HepG2 (cell line): ENCODE measurements around the gene MIDN. TPM values are rescaled to one million over a fixed set of nuclear protein-coding genes. Genes with fewer than 3 reads are reported as not detected.
A peak's percentile ranks its signal among the peaks of the same experiment; 100 is the strongest.

Experiments
- AGO2 ChIP-seq: fragments of 200-400 bp; formaldehyde crosslinking; optimal IDR thresholded peaks from 2 replicates; pipeline ENCODE3; 2017; ENCODE audit warnings: mild to moderate bottlenecking, low read depth, low read length, moderate library complexity
- ARNT2 ChIP-seq: sonication (generic); formaldehyde crosslinking; IDR thresholded peaks from 2 replicates; pipeline ENCODE4 v1.8.0; 2022; ENCODE audit warnings: mild to moderate bottlenecking, low read depth, missing genetic modification reagents, moderate library complexity
- DBP ChIP-seq: sonication (generic); formaldehyde crosslinking; IDR thresholded peaks from 2 replicates; pipeline ENCODE4 v1.4.0; 2020; ENCODE audit warnings: missing genetic modification reagents; ENCODE audit errors: not compliant biosample characterization
- DPF2 ChIP-seq: sonication (generic); formaldehyde crosslinking; IDR thresholded peaks from 2 replicates; pipeline ENCODE4 v1.4.0; 2020; ENCODE audit warnings: mild to moderate bottlenecking, low read depth, missing genetic modification reagents, borderline replicate concordance
- HHEX ChIP-seq: IDR thresholded peaks from 2 replicates; pipeline ENCODE4 v1.6.1; 2016; ENCODE audit warnings: control low read depth
- HNF4G ChIP-seq, 2 experiments: sonication (generic) in 1 of 2; formaldehyde crosslinking in 1 of 2; IDR thresholded peaks; 2 replicates each; pipeline versions ENCODE4 v1.4.0 to v1.6.1; 2011 to 2020; ENCODE audit warnings: borderline replicate concordance in 2 of 2, low read depth in 2 of 2, mild to moderate bottlenecking in 2 of 2, low read length in 1 of 2, missing genetic modification reagents in 1 of 2, moderate library complexity in 1 of 2
- KDM2A ChIP-seq: sonication (generic); formaldehyde crosslinking; IDR thresholded peaks from 2 replicates; pipeline ENCODE4 v1.4.0; 2020; ENCODE audit warnings: low read depth, missing genetic modification reagents, borderline replicate concordance
- KDM6A ChIP-seq: IDR thresholded peaks from 2 replicates; pipeline ENCODE4 v1.6.1; 2016; ENCODE audit warnings: low read depth
- MATR3 ChIP-seq: sonication (generic); formaldehyde crosslinking; IDR thresholded peaks from 2 replicates; pipeline ENCODE4 v1.4.0; 2020; ENCODE audit warnings: missing genetic modification reagents
- MTF1 ChIP-seq: sonication (generic); formaldehyde crosslinking; IDR thresholded peaks from 2 replicates; pipeline ENCODE4 v1.5.0; 2020; ENCODE audit warnings: missing genetic modification reagents
- RBFOX2 ChIP-seq: fragments of 200-400 bp; formaldehyde crosslinking; IDR thresholded peaks from 2 replicates; pipeline ENCODE4 v1.6.1; 2017; ENCODE audit warnings: low read depth, mild to moderate bottlenecking, low read length
- YY1 ChIP-seq: IDR thresholded peaks from 2 replicates; pipeline ENCODE4 v1.6.1; 2011; ENCODE audit warnings: low read length, low read depth, moderate library complexity, mild to moderate bottlenecking; ENCODE audit not compliant: insufficient read depth, insufficient replicate concordance
- ZFX ChIP-seq: sonication (generic); formaldehyde crosslinking; IDR thresholded peaks from 2 replicates; pipeline ENCODE4 v1.4.0; 2020; ENCODE audit warnings: mild to moderate bottlenecking, low read depth, missing genetic modification reagents, moderate library complexity
- ZNF18 ChIP-seq: sonication (generic); formaldehyde crosslinking; IDR thresholded peaks from 2 replicates; pipeline ENCODE4 v1.8.0; 2022; ENCODE audit warnings: mild to moderate bottlenecking, missing genetic modification reagents; ENCODE audit not compliant: insufficient replicate concordance
- ZNF329 ChIP-seq: sonication (generic); formaldehyde crosslinking; IDR thresholded peaks from 2 replicates; pipeline ENCODE4 v1.9.0; 2021; ENCODE audit warnings: low read depth, mild to moderate bottlenecking, missing genetic modification reagents
- ZNF580 ChIP-seq: IDR thresholded peaks from 2 replicates; pipeline ENCODE4 v1.6.1; 2016; ENCODE audit warnings: low read depth, borderline replicate concordance
- polyA plus RNA-seq, 8 experiments: library from polyadenylated mRNA; depleted of rRNA in 3 of 8; stranded (reverse) in 7 of 8; unstranded in 1 of 8; fragments of >200 nt; fragmentation: Illumina TruSeq in 4 of 8; extraction: Trizol in 4 of 8; gene quantifications; 2 replicates each; pipeline versions ENCODE4 v1.2.1 to v1.2.3, GENCODE V29; 2011 to 2016; ENCODE audit warnings: low read depth in 4 of 8, missing spikeins in 1 of 8, mixed read lengths in 1 of 8; ENCODE audit not compliant: insufficient read depth in 1 of 8
- total RNA-seq, 5 experiments: library from RNA; depleted of rRNA; stranded (reverse); fragments of >200 nt; fragmentation: Illumina TruSeq; extraction: Trizol; gene quantifications; 2 replicates each; pipeline ENCODE4 v1.2.3, GENCODE V29; 2016; ENCODE audit warnings: low read depth in 1 of 5
- TF ChIP-seq, protein P1 (sequence below): IDR thresholded peaks from 2 replicates; pipeline ENCODE4 v1.4.0; 2020; ENCODE audit warnings: mild to moderate bottlenecking, missing genetic modification reagents
- TF ChIP-seq, protein P2 (sequence below): sonication (generic); formaldehyde crosslinking; IDR thresholded peaks from 2 replicates; pipeline ENCODE4 v1.4.0; 2020; ENCODE audit warnings: missing genetic modification reagents
- TF ChIP-seq, protein P3 (sequence below): sonication (generic); formaldehyde crosslinking; IDR thresholded peaks from 2 replicates; pipeline ENCODE4 v1.5.0; 2020; ENCODE audit warnings: mild to moderate bottlenecking, low read depth, missing genetic modification reagents, borderline replicate concordance

MIDN gene
- total and polyA plus RNA-seq, 2 of the 13 experiments (the other 11 are each of a cell fraction or from before 2014, with no cell fraction given): 8.4 to 18.0 TPM

DNA sequence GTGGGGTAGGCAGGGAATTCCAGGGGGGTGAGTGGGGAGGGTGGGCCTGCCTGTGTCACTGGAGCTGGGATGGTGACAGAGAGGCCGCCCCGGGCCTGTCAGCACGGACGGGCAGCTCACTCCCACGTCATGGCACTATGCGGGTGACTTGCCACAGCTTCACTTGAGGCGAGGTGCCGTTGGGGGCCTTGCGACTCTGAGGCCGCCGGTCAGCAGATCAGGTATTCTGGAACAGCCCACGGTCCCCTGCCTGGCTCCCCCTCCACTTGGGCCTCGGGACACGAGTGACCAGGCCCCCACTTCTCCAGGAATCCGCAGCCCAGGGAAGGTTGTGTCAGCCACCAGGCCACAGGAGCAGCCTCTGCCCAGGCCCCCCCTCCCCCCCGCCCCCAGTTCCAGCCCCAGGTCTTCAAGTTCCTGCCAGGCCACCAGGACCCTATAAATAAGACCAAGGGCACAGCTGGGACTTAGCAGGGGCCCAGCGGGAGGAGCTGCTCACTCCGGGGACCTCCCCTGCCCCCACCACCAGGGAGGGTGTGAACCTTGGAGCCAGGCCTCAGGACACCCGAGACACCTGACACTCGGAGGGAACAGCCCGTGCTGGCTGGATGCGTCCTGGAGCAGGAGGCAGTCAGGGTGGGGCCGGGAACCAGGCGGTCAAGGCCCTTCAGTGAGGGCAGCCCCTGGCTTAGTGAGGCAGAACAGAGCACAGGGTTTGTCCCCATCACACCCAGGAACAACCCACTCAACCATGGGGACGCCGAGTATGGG lies 2.7 kb upstream of the MIDN start (continued):
- TF ChIP-seq, protein P1, sequence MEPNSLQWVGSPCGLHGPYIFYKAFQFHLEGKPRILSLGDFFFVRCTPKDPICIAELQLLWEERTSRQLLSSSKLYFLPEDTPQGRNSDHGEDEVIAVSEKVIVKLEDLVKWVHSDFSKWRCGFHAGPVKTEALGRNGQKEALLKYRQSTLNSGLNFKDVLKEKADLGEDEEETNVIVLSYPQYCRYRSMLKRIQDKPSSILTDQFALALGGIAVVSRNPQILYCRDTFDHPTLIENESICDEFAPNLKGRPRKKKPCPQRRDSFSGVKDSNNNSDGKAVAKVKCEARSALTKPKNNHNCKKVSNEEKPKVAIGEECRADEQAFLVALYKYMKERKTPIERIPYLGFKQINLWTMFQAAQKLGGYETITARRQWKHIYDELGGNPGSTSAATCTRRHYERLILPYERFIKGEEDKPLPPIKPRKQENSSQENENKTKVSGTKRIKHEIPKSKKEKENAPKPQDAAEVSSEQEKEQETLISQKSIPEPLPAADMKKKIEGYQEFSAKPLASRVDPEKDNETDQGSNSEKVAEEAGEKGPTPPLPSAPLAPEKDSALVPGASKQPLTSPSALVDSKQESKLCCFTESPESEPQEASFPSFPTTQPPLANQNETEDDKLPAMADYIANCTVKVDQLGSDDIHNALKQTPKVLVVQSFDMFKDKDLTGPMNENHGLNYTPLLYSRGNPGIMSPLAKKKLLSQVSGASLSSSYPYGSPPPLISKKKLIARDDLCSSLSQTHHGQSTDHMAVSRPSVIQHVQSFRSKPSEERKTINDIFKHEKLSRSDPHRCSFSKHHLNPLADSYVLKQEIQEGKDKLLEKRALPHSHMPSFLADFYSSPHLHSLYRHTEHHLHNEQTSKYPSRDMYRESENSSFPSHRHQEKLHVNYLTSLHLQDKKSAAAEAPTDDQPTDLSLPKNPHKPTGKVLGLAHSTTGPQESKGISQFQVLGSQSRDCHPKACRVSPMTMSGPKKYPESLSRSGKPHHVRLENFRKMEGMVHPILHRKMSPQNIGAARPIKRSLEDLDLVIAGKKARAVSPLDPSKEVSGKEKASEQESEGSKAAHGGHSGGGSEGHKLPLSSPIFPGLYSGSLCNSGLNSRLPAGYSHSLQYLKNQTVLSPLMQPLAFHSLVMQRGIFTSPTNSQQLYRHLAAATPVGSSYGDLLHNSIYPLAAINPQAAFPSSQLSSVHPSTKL (CRISPR knock-in tag): peak; percentile 49
- TF ChIP-seq YY1 (no peak), KDM6A (CRISPR knock-in tag) (0 out of 2 replicates have a peak, but pooled peaks have one; percentile 43), ZNF580 (CRISPR knock-in tag) (0 out of 2 replicates have a peak, but pooled peaks have one; percentile 7), ZNF329 (CRISPR knock-in tag) (0 out of 2 replicates have a peak, but pooled peaks have one; percentile 58), MATR3 (CRISPR knock-in tag) (no peak), HNF4G (IDR thresholded peaks at IDR 0.05; ENCODE audit: borderline replicate concordance, low read depth, low read length) (peak; percentile 54; the same call in 1 of the 2 replicates), HNF4G (CRISPR knock-in tag; IDR thresholded peaks at IDR 0.05; ENCODE audit: borderline replicate concordance, low read depth) (0 out of 2 replicates have a peak, but pooled peaks have one; percentile 6), MTF1 (CRISPR knock-in tag) (no peak), AGO2 (peak; percentile 82), DPF2 (CRISPR knock-in tag) (no peak), RBFOX2 (peak; percentile 46; the same call in 1 of the 2 replicates), HHEX (CRISPR knock-in tag) (0 out of 2 replicates have a peak, but pooled peaks have one; percentile 35), ARNT2 (CRISPR knock-in tag) (no peak), ZNF18 (peak; percentile 3), ZFX (CRISPR knock-in tag) (peak; percentile 55; the same call in 1 of the 2 replicates), KDM2A (peak; percentile 77), DBP (no peak)
- TF ChIP-seq, protein P2, sequence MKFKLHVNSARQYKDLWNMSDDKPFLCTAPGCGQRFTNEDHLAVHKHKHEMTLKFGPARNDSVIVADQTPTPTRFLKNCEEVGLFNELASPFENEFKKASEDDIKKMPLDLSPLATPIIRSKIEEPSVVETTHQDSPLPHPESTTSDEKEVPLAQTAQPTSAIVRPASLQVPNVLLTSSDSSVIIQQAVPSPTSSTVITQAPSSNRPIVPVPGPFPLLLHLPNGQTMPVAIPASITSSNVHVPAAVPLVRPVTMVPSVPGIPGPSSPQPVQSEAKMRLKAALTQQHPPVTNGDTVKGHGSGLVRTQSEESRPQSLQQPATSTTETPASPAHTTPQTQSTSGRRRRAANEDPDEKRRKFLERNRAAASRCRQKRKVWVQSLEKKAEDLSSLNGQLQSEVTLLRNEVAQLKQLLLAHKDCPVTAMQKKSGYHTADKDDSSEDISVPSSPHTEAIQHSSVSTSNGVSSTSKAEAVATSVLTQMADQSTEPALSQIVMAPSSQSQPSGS: no peak
- TF ChIP-seq, protein P3, sequence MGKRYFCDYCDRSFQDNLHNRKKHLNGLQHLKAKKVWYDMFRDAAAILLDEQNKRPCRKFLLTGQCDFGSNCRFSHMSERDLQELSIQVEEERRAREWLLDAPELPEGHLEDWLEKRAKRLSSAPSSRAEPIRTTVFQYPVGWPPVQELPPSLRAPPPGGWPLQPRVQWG (CRISPR knock-in tag): no peak
